SU-DHL-6 (cell line): ENCODE measurements around the gene LYPD6.

Source experiments
- H2AFZ ChIP-seq: fragments of 200-600 bp; sonication (generic); 2 replicates; pipeline ENCODE4 v1.6.1; 2014; ENCODE audit warnings: low read depth, mild to moderate bottlenecking, moderate library complexity, mixed read lengths, antibody characterized with exemption, low read length; ENCODE audit not compliant: severe bottlenecking
- H3F3A ChIP-seq: fragments of 200-600 bp; shearing (Covaris generic); 2 replicates; pipeline ENCODE4 v1.6.0; 2016; ENCODE audit warnings: antibody characterized with exemption, mild to moderate bottlenecking; ENCODE audit not compliant: insufficient read depth
- H3K27ac ChIP-seq: fragments of 200-600 bp; sonication (generic); 2 replicates; pipeline ENCODE4 v1.5.1; 2016; ENCODE audit warnings: low read depth, mild to moderate bottlenecking, low read length, moderate library complexity, mixed read lengths
- H3K27me3 ChIP-seq: fragments of 200-600 bp; sonication (generic), shearing (Covaris generic); 2 replicates; pipeline ENCODE4 v1.6.0; 2014; ENCODE audit warnings: mild to moderate bottlenecking, low read length
- H3K36me3 ChIP-seq: fragments of 200-600 bp; sonication (generic); 2 replicates; pipeline ENCODE4 v1.6.1; 2014; ENCODE audit warnings: mild to moderate bottlenecking, low read length, mixed read lengths
- H3K4me2 ChIP-seq: fragments of 300-600, 200-600 bp; shearing (Covaris generic), sonication (generic); 2 replicates; pipeline ENCODE4 v1.6.0; 2014; ENCODE audit warnings: low read length, low read depth, mild to moderate bottlenecking; ENCODE audit not compliant: poor library complexity, severe bottlenecking
- H3K4me3 ChIP-seq: fragments of 200-600 bp; sonication (generic); 2 replicates; pipeline ENCODE4 v1.5.1; 2014; ENCODE audit warnings: antibody characterized with exemption, low read length, mild to moderate bottlenecking, mixed read lengths; ENCODE audit not compliant: insufficient read depth, poor library complexity, severe bottlenecking
- H3K79me2 ChIP-seq: fragments of 200-600 bp; sonication (generic); 2 replicates; pipeline ENCODE4 v1.6.1; 2014; ENCODE audit warnings: mild to moderate bottlenecking, low read length, moderate library complexity; ENCODE audit not compliant: insufficient read depth
- H3K9ac ChIP-seq: fragments of 200-600 bp; sonication (generic); 2 replicates; pipeline ENCODE4 v1.7.0; 2014; ENCODE audit warnings: mild to moderate bottlenecking, low read length
- H3K9me2 ChIP-seq: fragments of 200-600 bp; sonication (generic); replicated peaks from 2 replicates; pipeline ENCODE4 v1.6.1; 2014; ENCODE audit warnings: low read length; ENCODE audit not compliant: insufficient read depth
- H3K9me3 ChIP-seq: fragments of 200-600 bp; sonication (generic); 2 replicates; pipeline ENCODE4 v1.6.1; 2014; ENCODE audit warnings: low read length, mixed read lengths; ENCODE audit not compliant: insufficient read depth
- H4K20me1 ChIP-seq: fragments of 200-600 bp; sonication (generic); 2 replicates; pipeline ENCODE4 v1.6.1; 2014; ENCODE audit warnings: low read depth, mild to moderate bottlenecking, antibody characterized with exemption, low read length, moderate library complexity, mixed read lengths
- CTCF ChIP-seq: fragments of 200-600 bp; sonication (generic); IDR thresholded peaks from one replicate; pipeline ENCODE4 v1.5.1; 2017; ENCODE audit warnings: antibody characterized with exemption, mild to moderate bottlenecking, low read length, moderate library complexity; ENCODE audit not compliant: insufficient read depth, poor library complexity, severe bottlenecking
- EZH2phosphoT487 ChIP-seq: fragments of 200-600 bp; sonication (generic), shearing (Covaris generic); conservative IDR thresholded peaks from 2 replicates; pipeline ENCODE4 v1.6.1; 2018; ENCODE audit warnings: mild to moderate bottlenecking, antibody characterized with exemption, low read length, moderate library complexity, mixed read lengths

The LYPD6 gene

DNA sequence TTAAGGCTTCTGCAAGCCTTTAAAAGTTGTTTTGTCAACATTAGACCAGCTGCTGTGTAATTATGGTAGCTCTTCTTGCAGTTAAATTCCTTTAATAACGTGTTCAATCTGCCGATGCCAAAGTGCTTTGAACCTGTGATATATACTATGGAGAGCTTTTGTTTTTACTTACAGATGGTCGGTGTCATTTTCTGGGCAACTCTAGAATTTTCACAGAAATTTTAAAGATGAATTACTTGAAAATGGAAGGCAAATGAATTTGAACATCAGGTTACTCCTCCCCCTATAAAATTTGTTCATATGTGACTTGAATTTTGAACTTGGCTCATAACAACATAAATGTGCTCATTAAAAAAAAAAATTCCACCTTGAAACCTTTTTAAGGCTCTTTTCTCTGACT lies 23.0 kb downstream of the LYPD6 start:
- no peak overlapping the region for H3K4me2 ChIP-seq
- H2AFZ ChIP-seq, result no peak overlapping the region
- no peaks in the 10 kb centered on the region for H3F3A ChIP-seq
- no peaks in the 10 kb centered on the region for H3K27me3 ChIP-seq
- no peaks in the 10 kb centered on the region for H3K9me2 ChIP-seq
- TF ChIP-seq CTCF (no peak), EZH2phosphoT487 (no peak)
- no peaks in the 10 kb centered on the region for H3K36me3 ChIP-seq
- no peaks in the 10 kb centered on the region for H3K79me2 ChIP-seq
- no peak overlapping the region for H3K4me3 ChIP-seq
- no peaks in the 10 kb centered on the region for H3K9me3 ChIP-seq
- H3K27ac ChIP-seq, result no peak overlapping the region
- H4K20me1 ChIP-seq, result no peaks in the 10 kb centered on the region
- H3K9ac ChIP-seq, result no peak overlapping the region

GRCh38 chr2:149355716-149356422 lies 25.5 kb downstream of the LYPD6 start:
- H3K9me3 ChIP-seq, result no peaks in the 10 kb centered on the region
- TF ChIP-seq CTCF, result no peak
- TF ChIP-seq EZH2phosphoT487, result no peak
- H3K4me3 ChIP-seq, result no peak overlapping the region
- no peaks in the 10 kb centered on the region for H4K20me1 ChIP-seq
- no peak overlapping the region for H3K4me2 ChIP-seq
- no peak overlapping the region for H3K27ac ChIP-seq
- no peaks in the 10 kb centered on the region for H3K9me2 ChIP-seq
- H3F3A ChIP-seq, result no peaks in the 10 kb centered on the region
- no peaks in the 10 kb centered on the region for H3K27me3 ChIP-seq
- no peaks in the 10 kb centered on the region for H3K79me2 ChIP-seq
- no peak overlapping the region for H3K9ac ChIP-seq
- H3K36me3 ChIP-seq, result no peaks in the 10 kb centered on the region
- H2AFZ ChIP-seq, result no peak overlapping the region

- H3K36me3 ChIP-seq, result no peaks in the 10 kb centered on the region
- H3K9me2 ChIP-seq, result no peaks in the 10 kb centered on the region
- no peaks in the 10 kb centered on the region for H3K27me3 ChIP-seq
- no peaks in the 10 kb centered on the region for H3K9me3 ChIP-seq
- no peak overlapping the region for H3K4me3 ChIP-seq
- H3K27ac ChIP-seq, result no peak overlapping the region
- H2AFZ ChIP-seq, result no peak overlapping the region
- TF ChIP-seq EZH2phosphoT487, result no peak
- TF ChIP-seq CTCF, result no peak
- H3K4me2 ChIP-seq, result no peak overlapping the region
- H3F3A ChIP-seq, result no peaks in the 10 kb centered on the region
- no peaks in the 10 kb centered on the region for H3K79me2 ChIP-seq
- no peaks in the 10 kb centered on the region for H4K20me1 ChIP-seq
- no peak overlapping the region for H3K9ac ChIP-seq
These were observed 26.7 kb downstream of the LYPD6 start for GRCh38 chr2:149357058-149357457.
